H54 (cell line): ENCODE results near the gene NUDT13.
A peak's percentile ranks its signal among the peaks of the same experiment; 100 is the strongest.
"Not testable (repeated sequence)": the region's sequence is repeated elsewhere in the genome, so short reads cannot be mapped to it uniquely, and the experiment has no call there.

Source experiments
- DNase-seq: peaks from one replicate; pipeline ENCODE4 v3.0.0; 2011; ENCODE audit warnings: low spot score, mixed read lengths; ENCODE audit not compliant: insufficient read length
- FAIRE-seq: peaks from 3 replicates; lab custom pipeline; 2011; peaks lifted over from hg19 to GRCh38; lab: Jason Lieb, UNC
- POLR2A ChIP-seq: IDR thresholded peaks from 2 replicates; pipeline ENCODE4 v1.6.1; 2011; ENCODE audit warnings: low read depth, mild to moderate bottlenecking, low read length

The NUDT13 gene

GRCh38 chr10:73093922-73094850, 16.1 kb upstream of the NUDT13 start:
- DNase-seq, result no peak
- no peak for TF ChIP-seq POLR2A
- FAIRE-seq, result peak; percentile 78

GRCh38 chr10:73094986-73095480, 15.2 kb upstream of the NUDT13 start:
- FAIRE-seq (no peak), DNase-seq (no peak)
- no peak for TF ChIP-seq POLR2A

GRCh38 chr10:73095481-73096021, 14.7 kb upstream of the NUDT13 start:
- TF ChIP-seq POLR2A, result 0 out of 2 replicates have a peak, but pooled peaks have one; percentile 18
- FAIRE-seq (peak; percentile 89), DNase-seq (no peak)

GRCh38 chr10:73096041-73096448, 14.2 kb upstream of the NUDT13 start:
- peak; percentile 53 for DNase-seq
- FAIRE-seq, result no peak
- peak; percentile 54 for TF ChIP-seq POLR2A

- FAIRE-seq (peak; percentile 98), DNase-seq (peak; percentile 97)
- TF ChIP-seq POLR2A, result peak; percentile 100
These were observed 13.6 kb upstream of the NUDT13 start, which contains the start of gene P4HA1 for GRCh38 chr10:73096449-73097304. Gene P4HA1, minus strand, starts transcription at chr10:73096866. Its CDS starts 21,983 bp downstream, at chr10:73074883.

GRCh38 chr10:73097305-73097670, 13.0 kb upstream of the NUDT13 start:
- no peak for DNase-seq
- no peak for FAIRE-seq
- TF ChIP-seq POLR2A, result no peak

GRCh38 chr10:73099141-73099540, 11.1 kb upstream of the NUDT13 start:
- DNase-seq (no peak), FAIRE-seq (no peak)
- no peak for TF ChIP-seq POLR2A

GRCh38 chr10:73106301-73106700, 4.0 kb upstream of the NUDT13 start:
- no peak for FAIRE-seq
- no peak for DNase-seq
- no peak for TF ChIP-seq POLR2A

- DNase-seq, FAIRE-seq: not testable (repeated sequence)
These were observed 1.0 kb upstream of the NUDT13 start for GRCh38 chr10:73109248-73109652.

- FAIRE-seq, DNase-seq: not testable (repeated sequence)
These were observed 1.8 kb downstream of the NUDT13 start for GRCh38 chr10:73112032-73112431.

- FAIRE-seq, result peak; percentile 45
- DNase-seq, result no peak
- TF ChIP-seq POLR2A, result no peak
These were observed 3.3 kb downstream of the NUDT13 start for GRCh38 chr10:73113551-73113950.

- FAIRE-seq (no peak), DNase-seq (no peak)
- TF ChIP-seq POLR2A, result no peak
These were observed 5.8 kb downstream of the NUDT13 start for GRCh38 chr10:73116017-73116416.

- no peak for TF ChIP-seq POLR2A
- no peak for DNase-seq
- peak; percentile 57 for FAIRE-seq
These were observed 7.9 kb downstream of the NUDT13 start for GRCh38 chr10:73117976-73118743.
